CD4-positive, alpha-beta T cell treated with Interleukin-21 for 1 hour (primary cell): ENCODE results near the gene OR1D2.
"Not testable (repeated sequence)": the region's sequence is repeated elsewhere in the genome, so short reads cannot be mapped to it uniquely, and the experiment has no call there.

Source experiments
- DNase-seq: peaks from one replicate; pipeline ENCODE4 v3.0.0-alpha.2; 2020

Gene OR1D2, protein sequence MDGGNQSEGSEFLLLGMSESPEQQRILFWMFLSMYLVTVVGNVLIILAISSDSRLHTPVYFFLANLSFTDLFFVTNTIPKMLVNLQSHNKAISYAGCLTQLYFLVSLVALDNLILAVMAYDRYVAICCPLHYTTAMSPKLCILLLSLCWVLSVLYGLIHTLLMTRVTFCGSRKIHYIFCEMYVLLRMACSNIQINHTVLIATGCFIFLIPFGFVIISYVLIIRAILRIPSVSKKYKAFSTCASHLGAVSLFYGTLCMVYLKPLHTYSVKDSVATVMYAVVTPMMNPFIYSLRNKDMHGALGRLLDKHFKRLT

DNA sequence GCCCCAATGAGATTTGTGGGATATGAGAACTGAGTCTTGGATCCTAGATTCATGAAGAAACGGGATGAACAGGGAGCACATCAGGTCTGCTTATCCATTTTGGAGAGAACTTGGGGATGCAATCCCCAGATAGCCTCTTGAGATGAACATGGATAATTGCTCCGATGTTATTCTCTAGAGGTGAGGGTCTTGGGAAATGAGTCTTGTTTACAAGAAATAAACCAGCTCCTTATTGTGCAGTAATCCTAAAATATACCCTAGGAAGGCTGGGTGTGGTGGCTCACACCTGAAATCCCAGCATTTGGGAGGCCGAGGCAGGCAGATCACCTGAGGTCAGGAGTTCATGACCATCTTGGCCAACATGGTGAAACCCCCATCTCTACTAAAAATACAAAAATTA lies at the start of gene OR1D2:
Gene OR1D2, minus strand, starts transcription at position 101 of the 400 bp plus-strand sequence. CDS start 11,426 bp downstream, outside the sequence.
- DNase-seq: no peak

DNA sequence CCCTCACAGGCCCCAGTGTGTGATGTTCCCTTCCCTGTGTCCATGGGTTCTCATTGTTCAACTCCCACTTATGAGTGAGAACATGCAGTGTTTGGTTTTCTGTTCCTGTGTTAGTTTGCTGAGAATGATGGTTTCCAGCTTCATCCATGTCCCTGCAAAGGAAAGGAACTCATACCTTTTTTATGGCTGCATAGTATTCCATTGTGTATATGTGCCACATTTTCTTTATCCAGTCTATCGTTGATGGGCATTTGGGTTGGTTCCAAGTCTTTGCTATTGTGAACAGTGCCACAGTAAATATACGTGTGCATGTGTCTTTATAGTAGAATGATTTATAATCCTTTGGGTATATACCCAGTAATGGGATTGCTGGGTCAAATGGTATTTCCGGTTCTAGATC lies 33.3 kb upstream of the OR1D2 start:
- not testable (repeated sequence) for DNase-seq

DNA sequence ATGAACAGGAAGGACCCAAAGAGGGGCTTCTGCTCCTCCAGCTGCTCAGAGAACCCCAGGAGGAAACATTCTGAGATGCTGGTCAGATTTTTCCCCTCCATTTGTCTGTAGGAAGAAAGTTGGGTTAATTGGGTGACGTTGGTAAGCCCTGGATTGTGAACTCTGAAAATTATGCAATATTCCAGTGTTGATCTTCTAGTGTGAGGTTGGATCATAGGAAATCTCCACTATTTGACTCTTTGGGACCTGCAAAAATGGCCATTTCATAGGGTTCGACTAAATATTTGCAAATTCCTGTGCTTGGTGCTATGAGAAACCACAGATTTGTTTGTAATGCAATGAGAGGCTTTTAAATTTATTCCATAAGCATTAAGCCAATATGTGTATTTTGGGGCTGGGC lies 23.2 kb upstream of the OR1D2 start, which contains the start of gene OR1G1:
Gene OR1G1, minus strand, starts transcription at position 101 of the 400 bp plus-strand sequence. Its CDS starts 0 bp downstream, at position 101.
- DNase-seq: no peak

DNA sequence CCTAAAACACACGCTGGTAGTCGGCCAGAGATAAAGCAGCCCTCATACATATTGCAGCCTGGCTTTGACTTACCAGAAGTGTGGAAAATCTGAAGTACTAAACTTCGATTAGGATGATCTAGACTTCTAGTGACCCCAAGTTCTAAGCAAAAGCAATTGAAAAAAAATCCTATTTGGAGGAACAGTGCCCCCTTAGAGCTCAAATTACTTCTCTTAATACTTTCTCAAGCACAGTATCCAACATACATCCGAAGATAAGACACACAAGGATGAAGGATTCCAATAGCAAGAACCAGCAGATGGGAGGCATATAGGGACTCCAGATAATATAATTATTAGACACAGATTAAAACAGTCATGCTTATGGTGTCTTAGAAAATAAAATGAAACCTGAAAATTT lies 30.4 kb downstream of the OR1D2 start:
- not testable (repeated sequence) for DNase-seq

DNA sequence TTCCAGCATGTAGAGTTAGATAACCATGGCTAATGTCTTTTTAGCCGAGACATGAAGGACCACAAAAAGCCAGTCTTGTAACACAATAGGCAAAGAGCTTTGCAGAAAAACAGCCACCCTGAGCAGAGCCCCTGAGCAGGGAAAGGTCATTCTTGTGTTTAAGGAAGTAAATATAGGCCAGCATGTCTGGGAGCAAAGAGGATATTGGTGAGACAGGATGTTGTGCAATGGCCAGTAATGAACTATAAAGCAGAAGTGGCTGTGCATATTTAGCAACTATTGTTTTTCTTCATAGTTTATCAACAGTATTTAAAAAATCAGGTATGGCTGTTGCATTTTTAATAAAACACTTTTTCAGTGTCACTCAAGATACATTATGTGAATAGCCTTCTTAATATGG lies 39.0 kb downstream of the OR1D2 start:
- DNase-seq: not testable (repeated sequence)

DNA sequence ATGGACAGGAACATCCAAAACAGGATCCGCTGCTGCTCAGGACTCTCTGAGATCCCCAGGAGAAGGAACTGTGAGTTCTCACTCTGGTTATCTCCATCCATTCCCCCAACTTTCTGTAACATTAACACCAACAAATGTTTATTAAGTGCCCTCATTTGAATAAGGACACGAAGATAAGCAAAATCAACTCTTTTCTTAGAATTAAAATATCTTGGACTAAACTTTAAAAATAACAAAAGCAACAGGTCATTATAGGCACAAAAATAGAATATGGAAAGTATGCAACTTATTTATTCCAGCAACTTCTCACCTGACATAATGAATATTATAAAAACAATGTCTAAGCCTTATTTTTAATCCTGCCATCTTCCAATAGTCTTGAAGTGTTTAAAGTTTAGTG lies 40.7 kb downstream of the OR1D2 start, which contains the start of gene OR1D5:
Gene OR1D5, minus strand, starts transcription at position 101 of the 400 bp plus-strand sequence. Its CDS starts 0 bp downstream, at position 101.
- DNase-seq: not testable (repeated sequence)

DNA sequence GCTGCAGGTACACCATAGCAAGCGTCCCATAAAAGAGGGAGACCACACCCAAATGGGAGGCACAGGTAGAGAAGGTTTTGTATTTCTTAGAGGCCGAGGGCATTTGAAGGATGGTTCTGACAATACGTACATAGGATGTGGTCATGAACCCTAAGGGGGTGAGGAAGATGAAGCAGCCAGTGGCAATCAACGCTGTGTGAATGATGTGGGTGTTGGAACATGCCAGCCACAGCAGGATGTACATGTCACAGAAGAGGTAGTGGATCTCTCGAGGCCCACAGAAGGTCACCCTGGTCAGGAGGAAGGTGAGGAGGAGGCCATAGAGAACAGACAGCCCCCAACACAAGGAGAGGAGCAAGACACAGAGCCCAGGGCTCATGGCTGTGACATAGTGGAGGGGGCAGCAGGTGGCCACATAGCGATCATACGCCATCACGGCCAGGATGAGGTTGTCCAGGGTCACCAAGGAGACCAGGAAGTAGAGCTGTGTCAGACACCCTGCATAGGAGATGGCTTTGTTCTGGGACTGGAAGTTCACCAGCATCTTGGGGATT lies 41.3 kb downstream of the OR1D2 start:
- not testable (repeated sequence) for DNase-seq

DNA sequence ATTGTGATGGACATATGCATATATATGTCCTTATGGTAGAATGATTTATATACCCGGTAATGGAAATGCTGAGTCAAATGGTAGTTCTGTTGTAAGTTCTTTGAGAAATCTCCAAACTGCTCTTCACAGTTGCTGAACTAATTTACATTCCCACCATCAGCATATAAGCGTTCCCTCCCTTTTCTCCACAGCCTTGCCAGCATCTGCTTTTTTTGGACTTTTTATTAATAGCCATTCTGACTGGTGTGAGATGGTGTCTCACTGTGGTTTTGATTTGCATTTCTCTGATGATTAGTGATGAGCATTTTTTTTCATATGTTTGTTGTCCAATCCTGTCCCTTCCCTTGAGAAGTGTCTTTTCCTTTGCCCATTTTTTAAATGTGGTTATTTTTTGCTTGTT lies 49.4 kb downstream of the OR1D2 start:
- DNase-seq: not testable (repeated sequence)

DNA sequence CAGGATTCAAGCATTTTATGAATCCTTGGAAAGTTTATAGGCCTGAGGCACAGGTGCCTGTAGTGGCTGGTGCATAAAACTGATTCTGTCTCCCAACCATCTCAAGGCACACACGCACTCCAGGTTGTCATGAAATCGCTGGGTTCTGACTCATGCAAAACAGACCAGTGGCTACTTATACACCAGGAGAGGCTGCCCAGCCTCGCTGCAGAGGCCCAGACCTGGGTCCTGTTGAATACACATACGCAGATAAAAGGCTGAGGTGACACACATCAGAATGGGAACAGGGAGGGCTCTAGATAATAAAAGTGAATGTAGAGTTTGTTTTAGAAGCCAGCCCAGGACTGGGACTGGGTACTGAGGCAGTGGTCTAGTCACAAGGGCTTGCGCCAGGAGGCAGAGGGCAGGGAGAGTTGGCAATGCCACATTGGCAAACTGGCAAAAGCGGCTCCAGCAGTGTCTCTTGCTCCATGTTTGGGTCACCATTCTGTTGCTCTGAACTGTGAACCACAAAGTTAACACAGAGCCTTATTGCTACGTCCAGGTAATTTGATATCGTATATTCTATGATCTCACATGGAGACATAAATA lies 54.4 kb downstream of the OR1D2 start:
- no peak for DNase-seq

DNA sequence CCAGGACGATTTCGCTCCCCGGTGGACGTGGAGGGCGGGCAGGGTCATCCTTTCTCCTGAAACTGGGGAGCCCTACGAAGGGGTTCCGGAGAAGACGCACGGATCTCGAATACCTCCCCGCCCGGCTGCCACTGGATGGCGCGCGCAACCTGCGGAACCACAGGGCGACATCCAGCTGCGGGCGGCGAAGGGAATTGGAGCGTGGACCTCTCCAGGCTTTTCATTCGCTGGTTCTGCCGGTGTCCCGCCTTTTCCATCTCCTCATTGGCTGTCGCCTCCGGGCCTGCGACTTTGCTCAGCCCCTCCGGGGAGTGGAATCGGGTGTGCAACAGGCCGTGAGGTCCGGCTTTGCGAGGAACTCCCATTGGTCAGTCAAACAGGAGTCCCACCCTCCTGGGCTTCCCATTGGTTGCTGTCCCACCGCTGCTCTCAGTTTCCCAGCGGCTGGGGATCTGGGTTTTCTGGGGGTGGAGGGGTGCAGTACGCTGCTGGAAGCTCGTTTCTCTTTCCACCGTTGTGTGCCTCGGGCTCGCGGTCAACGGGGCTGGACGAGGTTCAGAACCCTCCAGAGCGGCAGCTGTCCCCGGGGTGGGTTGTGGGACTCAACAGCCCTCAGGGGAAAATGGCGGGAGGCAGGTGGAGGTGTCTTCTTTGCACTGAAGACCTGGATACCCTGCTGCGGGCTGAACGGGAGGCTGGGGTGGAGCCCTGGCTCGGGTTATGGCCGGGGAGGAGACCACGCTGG lies 55.3 kb downstream of the OR1D2 start:
- peak; percentile 98 for DNase-seq

DNA sequence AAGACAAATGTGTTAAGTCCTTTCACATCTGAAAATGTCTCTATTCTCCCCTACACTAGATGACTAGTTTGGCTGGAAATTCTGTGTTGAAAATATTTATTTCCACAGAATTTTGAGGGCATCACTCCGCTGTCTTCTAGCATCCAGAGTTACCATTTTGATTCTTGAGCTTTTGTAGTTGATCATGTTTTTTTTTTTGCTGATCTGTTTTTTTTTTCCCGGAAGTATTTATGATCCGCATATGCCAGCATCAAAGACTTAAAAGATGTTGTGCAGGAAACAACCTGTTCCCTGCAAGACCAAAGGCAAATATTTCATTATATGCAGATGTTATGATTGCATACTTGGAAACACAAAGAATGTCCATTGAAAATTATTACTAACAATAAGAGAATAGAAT lies 57.5 kb downstream of the OR1D2 start:
- DNase-seq: no peak

DNA sequence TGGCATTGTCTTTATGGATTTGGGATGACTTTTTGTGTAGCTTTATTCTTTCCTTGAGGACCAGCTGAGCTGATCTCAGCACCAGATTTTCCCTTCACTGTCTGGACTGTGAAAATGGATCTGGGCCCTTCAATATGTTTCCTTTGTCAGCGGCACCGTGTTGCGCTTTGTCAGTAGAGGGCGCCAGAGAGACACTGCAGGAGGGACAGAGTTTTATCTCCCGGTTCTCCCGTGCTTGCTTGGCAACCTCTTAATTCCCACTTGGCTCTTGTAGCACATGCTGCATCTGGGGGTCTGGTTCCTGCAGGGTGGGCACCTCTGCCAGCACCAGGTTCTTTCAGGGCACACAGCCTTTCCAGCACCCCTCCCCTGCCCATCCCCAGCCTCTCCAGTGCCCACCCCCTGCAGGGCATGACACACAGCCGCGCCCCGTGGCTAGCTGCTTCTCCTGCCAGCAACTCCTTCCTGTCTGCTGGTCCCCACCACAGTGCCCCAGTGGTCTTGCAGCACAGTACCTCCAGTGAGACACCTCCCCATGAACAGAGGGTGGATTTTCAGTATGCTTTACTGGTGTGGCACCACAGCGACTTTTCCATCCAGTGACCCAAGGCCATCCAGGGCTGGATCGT lies 60.4 kb downstream of the OR1D2 start:
- DNase-seq: no peak

DNA sequence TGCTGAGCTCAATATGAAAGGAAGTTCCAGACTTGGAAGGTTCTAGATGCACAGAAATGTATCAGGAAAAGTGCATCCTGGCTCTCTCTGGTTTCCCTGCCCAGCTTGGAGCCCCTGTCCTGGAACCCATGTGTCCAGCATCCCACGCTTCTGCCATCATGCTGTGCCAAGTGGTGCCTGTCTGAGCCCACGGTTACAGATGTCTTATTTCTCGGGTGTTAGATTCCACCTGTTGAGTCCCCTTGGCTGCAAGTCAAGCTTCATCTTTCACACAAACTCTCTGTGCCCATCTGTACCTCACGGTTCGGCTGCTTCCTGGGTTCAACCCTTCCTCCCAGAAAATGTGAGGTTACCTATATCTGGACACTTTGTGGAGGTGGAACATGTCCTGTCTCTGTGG lies 63.3 kb downstream of the OR1D2 start:
- no peak for DNase-seq

DNA sequence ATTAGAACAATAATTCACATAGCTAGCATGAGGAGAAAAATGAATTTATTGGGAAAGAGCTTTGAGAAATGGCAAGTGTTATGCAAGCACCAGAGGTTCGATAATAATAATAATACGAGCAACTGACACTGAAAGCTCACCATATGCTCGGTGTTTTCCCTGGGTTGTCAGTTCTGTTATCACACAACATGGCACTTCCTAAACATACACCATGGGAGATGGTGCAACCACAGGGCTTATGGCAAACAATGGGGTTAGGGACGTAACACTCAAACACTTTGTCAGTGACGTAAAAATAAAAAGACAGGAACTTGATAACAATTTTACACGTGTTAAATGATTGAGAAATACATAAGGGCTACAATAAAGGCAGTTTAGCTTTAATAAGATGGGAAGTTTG lies 64.5 kb downstream of the OR1D2 start:
- peak; percentile 15 for DNase-seq

DNA sequence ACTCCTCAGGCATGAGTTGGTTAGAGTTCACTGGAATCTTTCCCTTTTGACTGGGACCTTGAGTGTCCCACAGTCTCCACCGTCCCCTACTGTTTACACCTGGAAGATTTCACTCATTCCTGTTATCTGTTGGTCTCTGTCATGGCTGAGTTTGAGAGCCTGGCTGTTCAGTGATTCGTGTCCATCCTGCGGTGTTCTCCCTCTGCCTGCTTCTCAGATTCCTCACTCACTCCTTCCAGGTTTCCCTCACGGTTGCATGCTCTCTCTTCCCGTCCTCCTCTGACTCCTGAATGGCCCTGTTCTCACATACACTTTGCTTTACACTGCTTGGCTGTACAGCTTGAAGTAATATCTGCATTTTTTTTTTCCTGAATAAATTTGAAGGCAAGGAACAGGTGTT lies 65.3 kb downstream of the OR1D2 start:
- no peak for DNase-seq
